GM18907 (cell line): ENCODE data around the gene NUDT3.
"Not testable (repeated sequence)": the region's sequence is repeated elsewhere in the genome, so short reads cannot be mapped to it uniquely, and the experiment has no call there.

Source experiments
- ATAC-seq: cut with Tn5 transposase; IDR thresholded peaks from one replicate; pipeline ENCODE4 v1.9.1; 2021; ENCODE audit warnings: mild to moderate bottlenecking, moderate library complexity; ENCODE audit not compliant: unreplicated experiment

The NUDT3 gene

GRCh38 chr6:34393191-34393965, 909 bp upstream of the NUDT3 start:
- no peak for ATAC-seq

- peak; percentile 50 for ATAC-seq
These were observed 528 bp downstream of the NUDT3 start for GRCh38 chr6:34391786-34392496.

GRCh38 chr6:34391473-34391785, 1.0 kb downstream of the NUDT3 start:
- ATAC-seq, result no peak

GRCh38 chr6:34390531-34391472, 1.7 kb downstream of the NUDT3 start:
- ATAC-seq, result no peak

DNA sequence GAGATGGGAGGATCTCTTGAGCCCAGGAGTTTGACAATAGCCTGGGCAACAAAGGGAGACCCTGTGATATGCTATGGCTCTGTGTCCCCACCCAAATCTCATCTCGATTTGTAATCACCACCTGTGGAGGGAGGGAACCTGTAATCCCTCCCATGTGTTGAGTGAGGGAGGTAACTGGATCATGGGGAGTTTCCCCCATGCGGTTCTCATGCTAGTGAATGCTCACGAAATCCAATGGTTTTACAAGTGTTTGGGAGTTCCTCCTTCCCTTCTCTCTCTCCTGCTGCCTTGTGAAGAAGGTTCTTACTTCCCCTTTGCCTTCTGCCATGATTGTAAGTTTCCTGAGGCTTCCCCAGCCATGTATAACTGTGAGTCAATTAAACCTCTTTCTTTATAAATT, 3.4 kb downstream of the NUDT3 start:
- ATAC-seq, result no peak

GRCh38 chr6:34388421-34388820, 4.0 kb downstream of the NUDT3 start:
- ATAC-seq, result no peak

DNA sequence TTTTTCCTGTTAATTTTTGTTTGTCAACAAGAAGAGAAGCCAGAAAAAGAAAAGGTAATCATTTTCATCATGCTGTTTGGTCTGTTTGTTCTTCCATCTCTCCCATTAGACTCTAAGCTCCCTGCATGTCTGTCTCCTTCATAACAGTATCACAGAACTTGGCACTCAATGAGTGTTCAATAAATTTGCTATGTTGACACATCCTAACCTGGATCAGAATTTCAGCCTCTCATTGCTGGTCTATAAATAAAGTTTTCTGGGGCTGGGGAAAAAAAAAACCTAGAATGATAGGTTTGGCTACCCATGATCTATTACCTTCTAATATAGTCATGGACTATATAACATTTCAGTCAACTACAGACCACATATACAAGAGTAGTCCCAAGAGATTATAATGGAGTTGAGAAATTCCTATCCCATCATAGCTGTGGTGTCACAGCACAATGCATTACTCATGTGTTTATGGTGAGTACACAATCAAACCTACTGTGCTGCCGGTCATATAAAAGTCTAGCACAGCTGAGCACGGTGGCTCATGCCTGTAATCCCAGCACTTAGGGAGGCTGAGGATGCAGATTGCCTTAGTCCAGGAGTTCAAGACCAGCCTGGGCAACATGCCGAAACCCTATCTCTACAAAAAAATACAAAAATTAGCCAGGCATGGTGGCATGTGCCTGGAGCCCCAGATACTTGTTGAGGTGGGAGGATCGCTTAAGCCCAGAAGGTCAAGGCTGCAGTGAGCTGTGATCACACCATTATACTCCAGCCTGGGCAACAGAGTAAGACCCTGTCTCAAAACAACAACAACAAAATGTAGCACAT, 5.9 kb downstream of the NUDT3 start:
- ATAC-seq, result no peak

- no peak for ATAC-seq
These were observed 6.7 kb downstream of the NUDT3 start for GRCh38 chr6:34385793-34386195.

DNA sequence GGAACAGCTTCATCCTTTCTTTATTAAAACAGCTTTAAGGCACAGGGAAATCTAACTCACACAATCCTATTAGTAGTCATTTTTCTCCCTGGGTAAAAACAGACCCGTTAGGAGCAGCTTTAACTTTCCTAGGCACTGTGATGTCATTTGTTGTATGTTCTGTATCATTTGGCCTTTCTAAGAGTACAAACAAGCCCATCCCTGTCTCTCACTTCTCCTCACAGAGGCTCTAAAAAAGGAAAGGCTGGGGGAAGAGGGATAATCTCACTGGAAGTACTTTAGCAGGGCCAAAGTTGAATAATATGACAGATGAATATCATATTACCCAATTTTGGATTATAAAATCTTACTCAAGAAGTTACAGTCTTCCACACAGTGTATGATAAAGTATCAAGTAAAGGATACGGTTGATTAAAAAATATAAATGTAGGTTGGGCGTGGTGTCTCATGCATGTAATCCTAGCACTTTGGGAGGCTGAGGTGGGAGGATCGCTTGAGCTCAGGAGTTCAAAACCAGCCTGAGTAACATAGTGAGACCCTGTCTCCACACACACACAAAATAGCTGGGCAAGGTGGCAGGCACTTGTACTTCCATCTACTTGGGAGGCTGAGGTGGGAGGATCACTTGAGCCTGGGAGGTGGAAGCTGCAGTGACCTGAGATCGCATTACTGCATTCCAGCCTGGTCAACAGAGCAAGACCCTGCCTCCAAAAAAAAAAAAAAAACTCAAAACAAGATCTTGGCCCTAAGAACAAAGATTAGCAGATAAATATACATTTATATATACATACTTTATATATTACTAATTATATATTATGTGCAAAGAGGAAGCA, 7.9 kb downstream of the NUDT3 start:
- no peak for ATAC-seq

DNA sequence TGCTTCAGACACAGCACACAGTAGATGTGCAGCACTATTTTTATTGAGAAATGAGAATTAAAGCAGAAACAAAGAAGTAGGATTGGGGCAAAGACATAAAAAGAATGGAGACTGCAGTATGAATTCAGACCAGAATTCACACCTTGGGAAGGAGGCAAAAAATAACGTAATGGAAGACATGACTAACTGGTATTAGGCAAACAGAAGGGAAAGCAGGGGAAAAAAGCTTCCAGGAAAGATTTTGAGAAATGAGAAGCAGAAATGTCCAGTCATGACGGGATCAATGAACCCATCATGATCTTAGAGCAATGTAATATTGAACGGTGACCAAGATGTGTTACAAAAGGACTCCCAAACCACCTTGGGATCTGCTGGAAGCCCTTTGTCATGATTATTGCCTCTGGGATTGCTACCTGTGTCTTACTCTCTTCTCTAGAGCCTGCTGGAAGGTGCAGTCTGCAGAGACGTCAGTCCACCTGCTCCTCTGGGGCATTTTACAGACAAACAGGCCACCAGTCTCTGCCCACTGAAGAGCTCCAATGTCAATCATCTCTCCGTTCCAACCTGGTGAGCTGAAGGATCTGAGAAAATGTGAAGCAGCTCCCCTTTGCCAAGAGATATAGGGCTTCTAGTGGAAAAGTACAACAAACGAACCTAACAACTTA, 8.7 kb downstream of the NUDT3 start:
- ATAC-seq, result no peak

GRCh38 chr6:34383161-34383631, 9.3 kb downstream of the NUDT3 start:
- no peak for ATAC-seq

DNA sequence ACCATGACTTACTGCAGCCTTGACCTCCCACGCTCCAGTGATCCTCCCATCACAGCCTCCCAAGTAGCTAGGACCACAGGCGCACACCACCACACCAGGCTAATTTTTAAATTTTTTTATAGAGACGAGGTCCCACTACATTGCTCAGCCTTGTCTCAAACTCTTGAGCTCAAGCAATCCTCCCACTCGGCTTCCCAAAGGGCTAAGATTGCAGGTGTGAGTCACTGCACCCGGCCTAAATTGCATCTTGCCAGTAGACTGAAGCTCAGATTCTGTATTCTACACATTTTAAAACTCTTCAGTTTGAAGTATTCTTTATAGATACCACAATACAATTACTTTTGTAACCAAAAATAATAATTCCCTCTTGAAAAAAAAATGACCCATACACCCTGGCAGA, 11.4 kb downstream of the NUDT3 start:
- no peak for ATAC-seq

DNA sequence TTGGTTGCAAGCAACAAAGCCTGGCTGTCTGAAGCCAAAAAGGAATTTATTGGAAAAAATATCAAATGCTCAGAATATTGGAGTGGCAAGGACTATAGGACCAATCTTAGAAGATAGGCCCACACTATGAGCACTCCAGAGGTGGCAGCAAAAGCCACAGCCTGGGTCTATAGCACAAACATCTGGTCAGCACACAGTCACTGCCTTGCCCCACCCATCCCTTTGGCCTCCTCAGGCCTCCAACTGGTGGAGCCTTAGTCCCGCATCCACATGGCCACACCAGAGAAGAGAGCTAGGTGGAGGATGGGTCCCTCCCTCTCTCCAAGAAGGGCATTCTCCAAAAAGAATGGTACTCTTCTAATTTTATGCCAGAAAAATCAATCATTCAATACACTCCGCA, 14.0 kb downstream of the NUDT3 start:
- no peak for ATAC-seq

- no peak for ATAC-seq
These were observed 14.5 kb downstream of the NUDT3 start for GRCh38 chr6:34377984-34378383.

DNA sequence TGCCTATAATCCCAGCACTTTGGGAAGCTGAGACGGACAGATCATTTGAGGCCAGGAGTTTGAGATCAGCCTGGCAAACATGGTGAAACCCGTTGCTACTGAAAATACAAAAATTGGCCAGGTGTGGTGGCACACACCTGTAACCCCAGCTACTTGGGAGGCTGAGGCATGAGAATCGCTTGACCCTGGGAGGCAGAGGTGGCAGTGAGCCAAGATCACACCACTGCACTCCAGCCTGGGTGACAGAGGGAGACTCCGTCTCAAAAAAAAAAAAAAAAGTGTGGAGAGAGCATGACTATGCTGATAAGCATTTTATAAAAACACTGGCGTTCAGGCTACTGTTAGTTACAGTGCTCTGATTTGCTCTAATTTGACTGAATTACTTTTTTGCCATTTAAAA, 14.9 kb downstream of the NUDT3 start:
- not testable (repeated sequence) for ATAC-seq

GRCh38 chr6:34375833-34376232, 16.6 kb downstream of the NUDT3 start:
- ATAC-seq, result no peak

- ATAC-seq, result no peak
These were observed 18.0 kb downstream of the NUDT3 start for GRCh38 chr6:34374508-34374907.

DNA sequence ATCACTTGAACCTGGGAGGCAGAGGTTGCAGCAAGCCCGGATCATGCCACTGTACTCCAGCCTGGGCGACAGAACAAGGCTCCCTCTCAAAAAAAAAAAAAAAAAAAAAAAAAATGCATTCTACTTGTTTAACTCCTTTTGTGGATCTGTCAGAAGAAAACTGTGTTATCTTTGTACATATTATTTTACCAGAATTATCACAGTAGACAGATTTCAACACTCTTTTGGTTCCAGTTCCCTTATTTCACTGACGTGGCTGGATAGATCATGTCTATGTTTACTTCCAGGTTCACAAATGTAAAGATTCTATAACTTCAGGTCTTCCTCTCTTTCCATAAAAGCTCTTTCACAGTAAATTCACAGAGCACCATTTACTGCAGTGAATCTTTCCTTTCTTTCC, 18.4 kb downstream of the NUDT3 start:
- no peak for ATAC-seq

GRCh38 chr6:34373511-34373910, 19.0 kb downstream of the NUDT3 start:
- no peak for ATAC-seq
